Memory B cell (primary cell): ENCODE measurements around the gene HCRT.

Source experiments
- ATAC-seq: fragments of 150-1000 bp; cut with Tn5 transposase; 2 replicates; pipeline ENCODE4 v1.10.0; 2021; ENCODE audit warnings: low read depth, mild to moderate bottlenecking, moderate library complexity
- DNase-seq, 2 donors: peaks; one replicate each; pipeline ENCODE4 v3.0.0; 2022; ENCODE audit warnings: low spot score in 2 of 2
- H3K27ac Mint-ChIP-seq: one replicate; pipeline ENCODE4 v1.8.0; 2022; ENCODE audit warnings: mild to moderate bottlenecking, moderate library complexity, mixed read lengths
- H3K27me3 Mint-ChIP-seq: one replicate; pipeline ENCODE4 v1.8.0; 2022; ENCODE audit warnings: mixed read lengths
- H3K36me3 Mint-ChIP-seq: one replicate; pipeline ENCODE4 v1.8.0; 2022; ENCODE audit warnings: mild to moderate bottlenecking, mixed read lengths
- H3K4me1 Mint-ChIP-seq: one replicate; pipeline ENCODE4 v1.8.0; 2022; ENCODE audit warnings: mixed read lengths
- H3K4me3 Mint-ChIP-seq: one replicate; pipeline ENCODE4 v1.8.0; 2022; ENCODE audit warnings: mild to moderate bottlenecking, moderate library complexity, mixed read lengths
- H3K9me3 Mint-ChIP-seq: one replicate; pipeline ENCODE4 v1.8.0; 2022; ENCODE audit warnings: mixed read lengths

HCRT gene

GRCh38 chr17:42179911-42180410, 5.3 kb downstream of the HCRT start:
- peaks cover 4% of the 10 kb centered on the region for H3K36me3 Mint-ChIP-seq
- ATAC-seq, result no peak
- H3K27me3 Mint-ChIP-seq, result no peaks in the 10 kb centered on the region
- no peaks in the 10 kb centered on the region for H3K9me3 Mint-ChIP-seq
- peak in 1 of 2 donors; percentile 48 for DNase-seq
- H3K27ac Mint-ChIP-seq, result no peak overlapping the region
- peak overlapping the region; percentile 79 for H3K4me3 Mint-ChIP-seq
- H3K4me1 Mint-ChIP-seq, result peaks cover 36% of the 10 kb centered on the region

- Mint-ChIP-seq H3K36me3 (peaks cover 4% of the 10 kb centered on the region), H3K4me3 (no peak overlapping the region), H3K9me3 (no peaks in the 10 kb centered on the region), H3K27ac (peak overlapping the region; percentile 83), H3K27me3 (no peaks in the 10 kb centered on the region), H3K4me1 (peaks cover 30% of the 10 kb centered on the region)
- DNase-seq (no peak), ATAC-seq (no peak)
Measured at GRCh38 chr17:42179335-42179734, 5.9 kb downstream of the HCRT start.

- peaks cover 4% of the 10 kb centered on the region for H3K36me3 Mint-ChIP-seq
- no peaks in the 10 kb centered on the region for H3K27me3 Mint-ChIP-seq
- peak overlapping the region; percentile 83 for H3K27ac Mint-ChIP-seq
- peaks cover 30% of the 10 kb centered on the region for H3K4me1 Mint-ChIP-seq
- no peaks in the 10 kb centered on the region for H3K9me3 Mint-ChIP-seq
- H3K4me3 Mint-ChIP-seq, result peak overlapping the region; percentile 29
- ATAC-seq (peak; percentile 39), DNase-seq (peak in 1 of 2 donors; percentile 28)
Measured at GRCh38 chr17:42178817-42179216, 6.4 kb downstream of the HCRT start.

GRCh38 chr17:42177684-42178083, 7.6 kb downstream of the HCRT start:
- Mint-ChIP-seq H3K9me3 (no peaks in the 10 kb centered on the region), H3K36me3 (peaks cover 4% of the 10 kb centered on the region), H3K27ac (no peak overlapping the region), H3K27me3 (no peaks in the 10 kb centered on the region), H3K4me1 (peaks cover 20% of the 10 kb centered on the region), H3K4me3 (no peak overlapping the region)
- ATAC-seq (no peak), DNase-seq (no peak)

- no peak overlapping the region for H3K27ac Mint-ChIP-seq
- H3K4me3 Mint-ChIP-seq, result no peak overlapping the region
- H3K27me3 Mint-ChIP-seq, result no peaks in the 10 kb centered on the region
- DNase-seq (no peak), ATAC-seq (no peak)
- H3K9me3 Mint-ChIP-seq, result no peaks in the 10 kb centered on the region
- peaks cover 7% of the 10 kb centered on the region for H3K36me3 Mint-ChIP-seq
- H3K4me1 Mint-ChIP-seq, result peaks cover 12% of the 10 kb centered on the region
Measured at GRCh38 chr17:42174126-42174783, 11.0 kb downstream of the HCRT start.

GRCh38 chr17:42171831-42172230, 13.4 kb downstream of the HCRT start:
- ATAC-seq (no peak), DNase-seq (no peak)
- H3K27ac Mint-ChIP-seq, result no peak overlapping the region
- peaks cover 8% of the 10 kb centered on the region for H3K4me1 Mint-ChIP-seq
- no peaks in the 10 kb centered on the region for H3K27me3 Mint-ChIP-seq
- H3K9me3 Mint-ChIP-seq, result no peaks in the 10 kb centered on the region
- H3K36me3 Mint-ChIP-seq, result peaks cover 7% of the 10 kb centered on the region
- H3K4me3 Mint-ChIP-seq, result no peak overlapping the region

- DNase-seq (no peak), ATAC-seq (no peak)
- no peaks in the 10 kb centered on the region for H3K27me3 Mint-ChIP-seq
- peaks cover 8% of the 10 kb centered on the region for H3K4me1 Mint-ChIP-seq
- peaks cover 3% of the 10 kb centered on the region for H3K36me3 Mint-ChIP-seq
- H3K9me3 Mint-ChIP-seq, result no peaks in the 10 kb centered on the region
- H3K4me3 Mint-ChIP-seq, result no peak overlapping the region
- no peak overlapping the region for H3K27ac Mint-ChIP-seq
Measured at GRCh38 chr17:42169351-42169750, 15.9 kb downstream of the HCRT start.

- Mint-ChIP-seq H3K27ac (no peak overlapping the region), H3K27me3 (no peaks in the 10 kb centered on the region), H3K9me3 (no peaks in the 10 kb centered on the region), H3K4me3 (no peak overlapping the region), H3K4me1 (peaks cover 8% of the 10 kb centered on the region), H3K36me3 (peaks cover 3% of the 10 kb centered on the region)
- ATAC-seq (no peak), DNase-seq (no peak)
Measured at GRCh38 chr17:42167807-42168206, 17.4 kb downstream of the HCRT start.

- Mint-ChIP-seq H3K27me3 (no peaks in the 10 kb centered on the region), H3K27ac (no peak overlapping the region), H3K4me1 (peaks cover 12% of the 10 kb centered on the region), H3K36me3 (peaks cover 3% of the 10 kb centered on the region), H3K4me3 (no peak overlapping the region), H3K9me3 (no peaks in the 10 kb centered on the region)
- ATAC-seq (no peak), DNase-seq (no peak)
Measured at GRCh38 chr17:42166196-42166763, 19.0 kb downstream of the HCRT start.

GRCh38 chr17:42165751-42166150, 19.5 kb downstream of the HCRT start:
- no peaks in the 10 kb centered on the region for H3K27me3 Mint-ChIP-seq
- no peak for DNase-seq
- no peak overlapping the region for H3K27ac Mint-ChIP-seq
- H3K9me3 Mint-ChIP-seq, result no peaks in the 10 kb centered on the region
- peaks cover 12% of the 10 kb centered on the region for H3K4me1 Mint-ChIP-seq
- H3K4me3 Mint-ChIP-seq, result no peak overlapping the region
- no peak for ATAC-seq
- peaks cover 2% of the 10 kb centered on the region for H3K36me3 Mint-ChIP-seq

GRCh38 chr17:42163696-42164407, 21.4 kb downstream of the HCRT start:
- Mint-ChIP-seq H3K27me3 (no peaks in the 10 kb centered on the region), H3K9me3 (no peaks in the 10 kb centered on the region), H3K36me3 (no peaks in the 10 kb centered on the region), H3K4me1 (peaks cover 12% of the 10 kb centered on the region), H3K4me3 (no peak overlapping the region), H3K27ac (no peak overlapping the region)
- no peak for DNase-seq
- no peak for ATAC-seq

- Mint-ChIP-seq H3K4me1 (peaks cover 12% of the 10 kb centered on the region), H3K27me3 (no peaks in the 10 kb centered on the region), H3K27ac (no peak overlapping the region), H3K36me3 (no peaks in the 10 kb centered on the region), H3K4me3 (no peak overlapping the region), H3K9me3 (no peaks in the 10 kb centered on the region)
- DNase-seq (no peak), ATAC-seq (no peak)
Measured at GRCh38 chr17:42163113-42163512, 22.1 kb downstream of the HCRT start.

- no peak for ATAC-seq
- Mint-ChIP-seq H3K9me3 (no peaks in the 10 kb centered on the region), H3K4me1 (peaks cover 4% of the 10 kb centered on the region), H3K4me3 (no peak overlapping the region), H3K36me3 (no peaks in the 10 kb centered on the region), H3K27ac (no peak overlapping the region), H3K27me3 (no peaks in the 10 kb centered on the region)
- no peak for DNase-seq
Measured at GRCh38 chr17:42160531-42160910, 24.7 kb downstream of the HCRT start.

- ATAC-seq, result no peak
Measured at GRCh38 chr17:42159796-42160530, 25.3 kb downstream of the HCRT start.

More at GRCh38 chr17:42159796-42160530, 25.3 kb downstream of the HCRT start:
- H3K9me3 Mint-ChIP-seq, result no peaks in the 10 kb centered on the region
- H3K27ac Mint-ChIP-seq, result no peak overlapping the region
- no peaks in the 10 kb centered on the region for H3K36me3 Mint-ChIP-seq
- peaks cover 4% of the 10 kb centered on the region for H3K4me1 Mint-ChIP-seq
- no peak for DNase-seq
- H3K27me3 Mint-ChIP-seq, result no peaks in the 10 kb centered on the region
- no peak overlapping the region for H3K4me3 Mint-ChIP-seq
